ENCODE results near the gene AMD1. TPM values are rescaled to one million over a fixed set of nuclear protein-coding genes. Genes with fewer than 3 reads are reported as not detected.
A peak's percentile ranks its signal among the peaks of the same experiment; 100 is the strongest.
"Not testable (repeated sequence)": the region's sequence is repeated elsewhere in the genome, so short reads cannot be mapped to it uniquely, and the experiment has no call there.

The AMD1 gene
- total and polyA plus RNA-seq, 7 experiments from 2014 or later: 54.9 to 105 (median 66.8) TPM

DNA sequence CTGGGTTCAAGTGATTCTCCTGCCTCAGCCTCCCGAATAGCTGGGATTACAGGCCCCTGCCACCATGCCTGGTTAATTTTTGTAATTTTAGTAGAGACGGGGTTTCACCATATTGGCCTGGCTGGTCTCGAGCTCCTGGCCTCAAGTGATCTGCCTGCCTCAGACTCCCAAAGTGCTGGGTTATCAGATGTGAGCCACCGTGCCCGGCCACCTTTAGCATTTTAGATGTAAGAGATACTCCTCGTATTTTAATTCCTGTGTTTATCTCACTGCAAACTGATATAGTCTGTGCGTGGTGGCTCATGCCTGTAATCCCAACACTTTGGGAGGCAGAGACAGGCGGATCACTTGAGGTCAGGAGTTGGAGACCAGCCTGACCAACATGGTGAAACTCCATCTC lies 27.0 kb downstream of the AMD1 start:
- CTCF ChIA-PET; DNase-seq; H3K4me3 ChIP-seq (ENCODE audit: low read length); H3K27me3 ChIP-seq (ENCODE audit: control insufficient read depth in 2 of 2, insufficient read depth in 2 of 2, low read length in 2 of 2); H3K27ac ChIP-seq (ENCODE audit: low read depth, low read length); H3K36me3 ChIP-seq (ENCODE audit: control insufficient read depth in 2 of 3, insufficient read depth in 3 of 3, low read length in 3 of 3); ATAC-seq; H3K9me3 ChIP-seq (ENCODE audit: control insufficient read depth in 2 of 3, low read length in 3 of 3); H3K27me3 Mint-ChIP-seq; H3K4me3 Mint-ChIP-seq; H3K27ac Mint-ChIP-seq; POLR2A ChIA-PET; H3K4me1 Mint-ChIP-seq; intact Hi-C loops (cut with micrococcal nuclease); H3K4me1 ChIP-seq (ENCODE audit: control insufficient read depth in 2 of 2, insufficient read depth in 2 of 2, low read length in 2 of 2): not testable (repeated sequence)
- Mint-ChIP-seq H3K36me3 (peaks cover 6 to 56% (median 17%) of the 10 kb centered on the region in 5 donors), H3K9me3 (peaks cover 6 to 35% (median 23%) of the 10 kb centered on the region in 11 donors)

DNA sequence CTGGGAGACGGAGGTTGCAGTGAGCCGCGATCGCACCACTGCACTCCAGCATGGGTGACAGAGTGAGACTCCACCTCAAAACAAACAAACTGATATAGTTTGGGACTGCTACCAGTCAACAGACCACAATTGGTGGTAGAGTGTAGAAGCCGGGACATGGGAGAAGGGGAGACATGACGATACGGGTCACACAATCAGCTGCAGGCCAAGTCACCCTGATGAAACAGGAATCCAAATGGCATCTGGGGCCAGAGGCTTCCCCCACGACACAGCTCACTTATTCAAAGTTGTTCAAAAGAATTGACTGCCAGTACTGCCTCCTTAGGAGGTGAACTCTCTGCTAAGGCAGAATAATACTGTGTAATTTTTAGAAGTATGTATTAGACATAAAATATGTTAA lies 27.5 kb downstream of the AMD1 start:
- POLR2A ChIA-PET: interaction anchor here (0.6 kb wide), 1 partner anchor 92 kb away, joined by 3 read pairs; no protein-coding TSS in a partner anchor
- Histone ChIP-seq H3K36me3 (ENCODE audit: control insufficient read depth in 2 of 3, insufficient read depth in 3 of 3, low read length in 3 of 3) (peaks cover 0 to 4% (median 3%) of the 10 kb centered on the region in 3 experiments), H3K9me3 (ENCODE audit: control insufficient read depth in 2 of 3, low read length in 3 of 3) (peaks cover 0 to 7% (median 0%) of the 10 kb centered on the region in 3 experiments), H3K27ac (ENCODE audit: low read depth, low read length) (no peak overlapping the region), H3K4me1 (ENCODE audit: control insufficient read depth in 2 of 2, insufficient read depth in 2 of 2, low read length in 2 of 2) (no peaks in the 10 kb centered on the region), H3K4me3 (ENCODE audit: low read length) (no peak overlapping the region), H3K27me3 (ENCODE audit: control insufficient read depth in 2 of 2, insufficient read depth in 2 of 2, low read length in 2 of 2) (no peaks in the 10 kb centered on the region)
- H3K9me3 Mint-ChIP-seq: peaks cover 10 to 40% (median 26%) of the 10 kb centered on the region in 11 donors
- ATAC-seq: no peak
- no peak overlapping the region for H3K4me3 Mint-ChIP-seq
- H3K36me3 Mint-ChIP-seq: peaks cover 10 to 55% (median 17%) of the 10 kb centered on the region in 5 donors
- DNase-seq: no peak
- CTCF ChIA-PET: no interaction called here
- H3K4me1 Mint-ChIP-seq: peaks cover 0 to 4% (median 0%) of the 10 kb centered on the region in 7 donors
- no peak overlapping the region for H3K27ac Mint-ChIP-seq
- intact Hi-C loops (cut with micrococcal nuclease): no loop called here
- H3K27me3 Mint-ChIP-seq: peaks cover 0 to 6% (median under 1%) of the 10 kb centered on the region in 5 donors

DNA sequence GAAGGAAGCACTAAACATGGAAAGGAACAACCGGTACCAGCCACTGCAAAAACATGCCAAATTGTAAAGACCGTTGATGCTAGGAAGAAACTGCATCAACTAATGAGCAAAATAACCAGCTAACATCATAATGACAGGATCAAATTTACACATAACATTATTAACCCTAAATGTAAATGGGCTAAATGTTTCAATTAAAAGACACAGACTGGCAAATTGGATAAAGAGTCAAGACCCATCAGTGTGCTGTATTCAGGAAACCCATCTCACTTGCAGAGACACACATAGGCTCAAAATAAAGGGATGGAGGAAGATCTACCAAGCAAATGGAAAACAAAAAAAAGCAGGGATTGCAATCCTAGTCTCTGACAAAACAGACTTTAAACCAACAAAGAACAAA lies 31.7 kb downstream of the AMD1 start:
- H3K9me3 Mint-ChIP-seq: peaks cover 13 to 66% (median 42%) of the 10 kb centered on the region in 11 donors
- H3K36me3 Mint-ChIP-seq: peaks cover 10 to 37% (median 17%) of the 10 kb centered on the region in 5 donors
- H3K9me3 ChIP-seq (ENCODE audit: control insufficient read depth in 2 of 3, low read length in 3 of 3); POLR2A ChIA-PET; H3K36me3 ChIP-seq (ENCODE audit: control insufficient read depth in 2 of 3, insufficient read depth in 3 of 3, low read length in 3 of 3); H3K4me1 ChIP-seq (ENCODE audit: control insufficient read depth in 2 of 2, insufficient read depth in 2 of 2, low read length in 2 of 2); DNase-seq; intact Hi-C loops (cut with micrococcal nuclease); H3K27me3 ChIP-seq (ENCODE audit: control insufficient read depth in 2 of 2, insufficient read depth in 2 of 2, low read length in 2 of 2); H3K27ac ChIP-seq (ENCODE audit: low read depth, low read length); ATAC-seq; CTCF ChIA-PET; H3K27ac Mint-ChIP-seq; H3K4me3 Mint-ChIP-seq; H3K4me3 ChIP-seq (ENCODE audit: low read length); H3K4me1 Mint-ChIP-seq: not testable (repeated sequence)
- H3K27me3 Mint-ChIP-seq: peaks cover 0 to 10% (median 5%) of the 10 kb centered on the region in 5 donors

DNA sequence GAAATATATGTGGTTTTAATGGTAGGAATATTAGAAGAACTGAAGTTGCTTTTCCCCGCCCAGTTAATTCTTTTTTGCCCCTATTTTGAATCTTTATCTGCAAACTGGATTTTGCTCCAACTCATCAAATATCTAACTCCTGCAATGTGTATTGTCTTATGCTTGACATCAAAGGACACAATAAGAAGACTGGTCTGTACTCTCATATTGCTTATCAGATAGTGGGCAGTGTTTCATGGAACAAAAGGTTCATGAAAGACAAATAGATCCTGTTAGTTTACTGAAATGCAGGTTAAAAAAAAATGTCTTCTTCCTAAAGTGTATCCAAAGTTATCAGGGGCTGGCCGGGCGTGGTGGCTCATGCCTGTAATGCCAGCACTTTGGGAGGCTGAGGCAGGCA lies 56.2 kb downstream of the AMD1 start:
- ChIA-PET CTCF (no interaction called here), POLR2A (no interaction called here)
- H3K9me3 Mint-ChIP-seq: no peaks in the 10 kb centered on the region
- Histone ChIP-seq H3K4me3 (ENCODE audit: low read length) (no peak overlapping the region), H3K4me1 (ENCODE audit: control insufficient read depth in 2 of 2, insufficient read depth in 2 of 2, low read length in 2 of 2) (no peaks in the 10 kb centered on the region), H3K36me3 (ENCODE audit: control insufficient read depth in 2 of 3, insufficient read depth in 3 of 3, low read length in 3 of 3) (no peaks in the 10 kb centered on the region), H3K27me3 (ENCODE audit: control insufficient read depth in 2 of 2, insufficient read depth in 2 of 2, low read length in 2 of 2) (no peaks in the 10 kb centered on the region), H3K27ac (ENCODE audit: low read depth, low read length) (no peak overlapping the region), H3K9me3 (ENCODE audit: control insufficient read depth in 2 of 3, low read length in 3 of 3) (no peaks in the 10 kb centered on the region)
- intact Hi-C loops (cut with micrococcal nuclease): no loop called here
- H3K4me3 Mint-ChIP-seq: no peak overlapping the region
- DNase-seq (no peak), ATAC-seq (no peak)
- no peak overlapping the region for H3K27ac Mint-ChIP-seq
- H3K36me3 Mint-ChIP-seq: no peaks in the 10 kb centered on the region
- H3K4me1 Mint-ChIP-seq: peaks cover 0 to 4% (median 0%) of the 10 kb centered on the region in 7 donors
- H3K27me3 Mint-ChIP-seq: peaks cover 0 to 2% (median 0%) of the 10 kb centered on the region in 5 donors

DNA sequence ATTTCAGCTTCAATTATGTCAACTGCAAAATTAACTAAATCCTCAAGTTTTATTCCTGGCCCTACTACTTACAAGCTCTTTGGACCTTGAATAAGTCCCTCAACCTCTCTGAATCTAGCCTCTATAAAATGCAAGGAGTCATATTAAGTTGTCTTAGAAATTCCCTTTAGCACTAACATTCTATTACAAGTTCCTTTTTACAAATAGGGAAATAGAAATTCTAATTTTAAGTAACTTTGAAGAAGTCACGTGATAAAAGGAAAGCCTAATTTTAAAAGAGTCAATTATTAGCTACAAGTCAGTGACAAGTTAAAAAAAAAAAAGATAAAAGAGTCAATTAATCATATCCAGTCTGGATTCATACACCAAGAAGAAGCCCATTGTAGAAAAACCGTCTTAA lies 59.3 kb downstream of the AMD1 start:
- POLR2A ChIA-PET: no interaction called here
- H3K4me1 ChIP-seq (ENCODE audit: control insufficient read depth in 2 of 2, insufficient read depth in 2 of 2, low read length in 2 of 2): no peaks in the 10 kb centered on the region
- Mint-ChIP-seq H3K4me3 (no peak overlapping the region), H3K27me3 (no peaks in the 10 kb centered on the region), H3K27ac (no peak overlapping the region), H3K36me3 (no peaks in the 10 kb centered on the region), H3K4me1 (peaks cover 0 to 4% (median 0%) of the 10 kb centered on the region in 7 donors), H3K9me3 (peaks cover 0 to 2% (median 0%) of the 10 kb centered on the region in 11 donors)
- no peaks in the 10 kb centered on the region for H3K27me3 ChIP-seq (ENCODE audit: control insufficient read depth in 2 of 2, insufficient read depth in 2 of 2, low read length in 2 of 2)
- ATAC-seq (peak; percentile 32), DNase-seq (no peak)
- intact Hi-C loops (cut with micrococcal nuclease): no loop called here
- H3K4me3 ChIP-seq (ENCODE audit: low read length): no peak overlapping the region
- no peak overlapping the region for H3K27ac ChIP-seq (ENCODE audit: low read depth, low read length)
- no peaks in the 10 kb centered on the region for H3K9me3 ChIP-seq (ENCODE audit: control insufficient read depth in 2 of 3, low read length in 3 of 3)
- no peaks in the 10 kb centered on the region for H3K36me3 ChIP-seq (ENCODE audit: control insufficient read depth in 2 of 3, insufficient read depth in 3 of 3, low read length in 3 of 3)
- CTCF ChIA-PET: interaction anchor here (1.0 kb wide), 1 partner anchor 251 kb away, joined by 4 read pairs; no protein-coding TSS in a partner anchor

DNA sequence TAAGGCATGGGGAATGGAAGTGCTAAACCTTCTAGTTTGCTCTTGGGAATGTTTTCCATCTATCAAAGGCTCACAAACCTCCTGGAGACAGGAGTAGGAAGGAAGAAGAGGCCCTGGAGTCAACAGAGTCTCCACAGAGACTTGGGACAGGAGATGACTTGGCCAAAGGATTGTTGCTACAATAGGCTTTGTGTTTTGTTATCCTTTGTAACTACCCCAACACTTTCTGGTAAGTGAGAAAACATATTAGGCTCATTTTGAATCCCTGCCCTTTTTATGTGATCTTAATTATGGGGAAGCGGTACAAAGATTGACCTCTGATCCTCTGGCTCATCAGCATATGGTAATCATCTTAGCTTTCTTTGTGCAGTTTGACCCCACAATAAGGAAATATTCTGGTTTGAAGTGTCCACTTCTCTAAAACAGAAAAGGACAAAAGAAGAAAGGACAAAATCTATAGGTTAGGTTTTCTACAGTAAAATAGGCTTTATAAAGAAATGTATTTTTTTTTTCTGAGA lies 59.9 kb downstream of the AMD1 start:
- POLR2A ChIA-PET: no interaction called here
- Mint-ChIP-seq H3K4me3 (no peak overlapping the region), H3K4me1 (peaks cover 0 to 7% (median 0%) of the 10 kb centered on the region in 7 donors), H3K9me3 (peaks cover 0 to 2% (median 0%) of the 10 kb centered on the region in 11 donors), H3K27ac (no peak overlapping the region), H3K36me3 (no peaks in the 10 kb centered on the region), H3K27me3 (no peaks in the 10 kb centered on the region)
- CTCF ChIA-PET: interaction anchor here (1.0 kb wide), 1 partner anchor 251 kb away, joined by 4 read pairs; no protein-coding TSS in a partner anchor
- ATAC-seq (peak; percentile 50), DNase-seq (no peak)
- intact Hi-C loops (cut with micrococcal nuclease): no loop called here
- Histone ChIP-seq H3K9me3 (ENCODE audit: control insufficient read depth in 2 of 3, low read length in 3 of 3) (no peaks in the 10 kb centered on the region), H3K27ac (ENCODE audit: low read depth, low read length) (no peak overlapping the region), H3K36me3 (ENCODE audit: control insufficient read depth in 2 of 3, insufficient read depth in 3 of 3, low read length in 3 of 3) (no peaks in the 10 kb centered on the region), H3K4me1 (ENCODE audit: control insufficient read depth in 2 of 2, insufficient read depth in 2 of 2, low read length in 2 of 2) (no peaks in the 10 kb centered on the region), H3K4me3 (ENCODE audit: low read length) (no peak overlapping the region), H3K27me3 (ENCODE audit: control insufficient read depth in 2 of 2, insufficient read depth in 2 of 2, low read length in 2 of 2) (no peaks in the 10 kb centered on the region)

DNA sequence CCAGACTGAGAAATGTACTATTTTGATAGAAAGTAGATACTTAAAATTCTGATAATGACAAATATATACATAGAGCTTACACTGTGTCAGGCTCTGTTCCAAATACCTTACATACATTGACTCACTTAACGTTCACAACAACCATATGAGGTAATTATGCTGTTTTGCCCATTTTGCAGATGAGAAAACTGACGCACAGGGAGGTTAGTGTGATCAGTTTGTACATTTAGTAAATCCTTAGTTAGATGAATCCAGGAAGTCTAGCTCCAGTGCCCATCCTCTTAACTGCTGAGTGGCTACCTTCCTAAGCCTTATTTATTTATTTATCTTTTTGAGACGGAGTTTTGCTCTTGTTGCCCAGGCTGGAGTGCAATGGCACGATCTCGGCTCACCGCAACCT lies 60.6 kb downstream of the AMD1 start:
- Mint-ChIP-seq H3K4me3 (no peak overlapping the region), H3K36me3 (no peaks in the 10 kb centered on the region), H3K27me3 (no peaks in the 10 kb centered on the region), H3K9me3 (peaks cover 0 to 2% (median 0%) of the 10 kb centered on the region in 11 donors), H3K4me1 (peaks cover 0 to 6% (median 0%) of the 10 kb centered on the region in 7 donors), H3K27ac (no peak overlapping the region)
- no peaks in the 10 kb centered on the region for H3K27me3 ChIP-seq (ENCODE audit: control insufficient read depth in 2 of 2, insufficient read depth in 2 of 2, low read length in 2 of 2)
- no peak overlapping the region for H3K4me3 ChIP-seq (ENCODE audit: low read length)
- POLR2A ChIA-PET: no interaction called here
- no peaks in the 10 kb centered on the region for H3K4me1 ChIP-seq (ENCODE audit: control insufficient read depth in 2 of 2, insufficient read depth in 2 of 2, low read length in 2 of 2)
- CTCF ChIA-PET: no interaction called here
- no peaks in the 10 kb centered on the region for H3K9me3 ChIP-seq (ENCODE audit: control insufficient read depth in 2 of 3, low read length in 3 of 3)
- H3K36me3 ChIP-seq (ENCODE audit: control insufficient read depth in 2 of 3, insufficient read depth in 3 of 3, low read length in 3 of 3): no peaks in the 10 kb centered on the region
- DNase-seq (no peak), ATAC-seq (no peak)
- no peak overlapping the region for H3K27ac ChIP-seq (ENCODE audit: low read depth, low read length)
- intact Hi-C loops (cut with micrococcal nuclease): no loop called here
